ENCODE measurements around the gene PLEKHH1.
A peak's percentile ranks its signal among the peaks of the same experiment; 100 is the strongest.

DNA sequence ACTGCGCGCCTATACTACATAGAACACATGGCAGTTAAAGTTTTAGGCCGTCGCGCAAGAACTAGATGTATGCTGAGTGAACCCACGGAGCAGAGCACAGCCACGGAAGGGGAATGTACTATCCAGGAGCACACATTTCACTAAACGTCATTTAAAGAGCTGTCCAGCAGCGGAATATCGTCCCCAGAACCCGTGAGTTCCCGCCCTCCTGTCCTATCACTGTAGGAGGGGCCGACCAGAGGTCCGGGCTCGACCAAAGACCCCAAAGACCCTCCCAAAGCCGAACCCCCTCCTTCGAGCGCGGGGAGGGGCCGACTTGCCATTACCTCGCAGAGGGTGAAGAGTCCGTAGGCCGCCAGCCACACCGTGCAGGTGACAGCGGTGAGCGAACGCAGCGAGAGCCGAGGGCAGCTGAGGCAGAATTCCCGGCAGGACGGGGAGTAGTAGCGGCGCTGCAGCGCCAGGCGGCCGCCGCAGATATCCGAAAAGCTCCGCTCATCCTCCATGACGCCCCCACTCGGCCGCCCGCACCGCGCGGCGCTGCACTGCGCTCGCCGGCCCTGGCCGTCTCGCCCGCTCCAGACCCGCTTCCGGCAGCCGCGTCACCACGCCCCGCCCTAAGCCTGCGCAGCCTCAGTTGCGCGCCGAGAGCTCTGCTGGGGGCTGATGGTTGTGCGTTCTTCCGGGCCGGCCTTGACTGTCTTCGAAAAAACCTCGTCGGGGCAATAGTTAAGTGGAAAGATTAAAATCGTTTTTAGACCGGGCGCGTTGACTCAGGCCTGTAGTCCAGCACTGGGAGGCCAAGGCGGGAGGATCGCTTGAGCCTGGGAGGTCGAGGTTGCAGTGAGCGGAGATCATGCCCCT lies 66.8 kb downstream of the PLEKHH1 start, which contains the start of gene PIGH:
- TF ChIP-seq CTCF (IDR thresholded peaks at IDR 0.05): peak; percentile 60
- TF ChIP-seq TCF7L2 (IDR thresholded peaks at IDR 0.05; ENCODE audit: low read depth, low read length): no peak
- TF ChIP-seq SIN3A (IDR thresholded peaks at IDR 0.05; ENCODE audit: borderline replicate concordance, insufficient read depth, low read depth, low read length): peak; percentile 75; the same call in 1 of the 2 replicates

Data from Panc1 (cell line).